HG03280 (cell line): ENCODE measurements around the gene PACSIN2.
"Not testable (repeated sequence)": the region's sequence is repeated elsewhere in the genome, so short reads cannot be mapped to it uniquely, and the experiment has no call there.

Experiments used
- ATAC-seq: cut with Tn5 transposase; IDR thresholded peaks from one replicate; pipeline ENCODE4 v1.9.1; 2021; ENCODE audit warnings: mild to moderate bottlenecking, moderate library complexity; ENCODE audit not compliant: unreplicated experiment

The PACSIN2 gene, protein sequence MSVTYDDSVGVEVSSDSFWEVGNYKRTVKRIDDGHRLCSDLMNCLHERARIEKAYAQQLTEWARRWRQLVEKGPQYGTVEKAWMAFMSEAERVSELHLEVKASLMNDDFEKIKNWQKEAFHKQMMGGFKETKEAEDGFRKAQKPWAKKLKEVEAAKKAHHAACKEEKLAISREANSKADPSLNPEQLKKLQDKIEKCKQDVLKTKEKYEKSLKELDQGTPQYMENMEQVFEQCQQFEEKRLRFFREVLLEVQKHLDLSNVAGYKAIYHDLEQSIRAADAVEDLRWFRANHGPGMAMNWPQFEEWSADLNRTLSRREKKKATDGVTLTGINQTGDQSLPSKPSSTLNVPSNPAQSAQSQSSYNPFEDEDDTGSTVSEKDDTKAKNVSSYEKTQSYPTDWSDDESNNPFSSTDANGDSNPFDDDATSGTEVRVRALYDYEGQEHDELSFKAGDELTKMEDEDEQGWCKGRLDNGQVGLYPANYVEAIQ

GRCh38 chr22:43014869-43015676, at the start of gene PACSIN2:
Gene PACSIN2 (minus strand): TSS chr22:43015149. CDS start chr22:42912080, 103,069 bp downstream.
- peak; percentile 96 for ATAC-seq

DNA sequence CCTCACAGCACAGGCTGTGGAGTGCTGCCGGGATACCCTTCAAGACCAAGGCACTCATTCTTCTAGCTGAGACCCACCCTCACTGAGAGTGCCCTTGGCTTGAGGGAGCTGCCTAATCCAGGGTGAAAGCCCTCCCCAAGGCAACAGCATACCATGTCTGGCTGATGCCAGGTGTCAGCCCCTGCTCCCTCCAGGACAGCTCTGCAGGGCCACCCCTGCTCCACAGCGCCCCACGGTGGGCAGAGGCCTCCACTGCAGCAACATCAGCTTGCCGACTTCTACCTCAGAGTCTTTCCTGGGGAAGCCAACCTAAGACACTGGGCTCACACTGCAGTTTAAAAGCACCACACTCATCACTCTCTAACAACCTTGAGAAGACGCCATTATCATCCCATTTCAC, 45.2 kb upstream of the PACSIN2 start:
- ATAC-seq = no peak

- no peak for ATAC-seq
Observed at GRCh38 chr22:43057641-43058040, 42.7 kb upstream of the PACSIN2 start.

DNA sequence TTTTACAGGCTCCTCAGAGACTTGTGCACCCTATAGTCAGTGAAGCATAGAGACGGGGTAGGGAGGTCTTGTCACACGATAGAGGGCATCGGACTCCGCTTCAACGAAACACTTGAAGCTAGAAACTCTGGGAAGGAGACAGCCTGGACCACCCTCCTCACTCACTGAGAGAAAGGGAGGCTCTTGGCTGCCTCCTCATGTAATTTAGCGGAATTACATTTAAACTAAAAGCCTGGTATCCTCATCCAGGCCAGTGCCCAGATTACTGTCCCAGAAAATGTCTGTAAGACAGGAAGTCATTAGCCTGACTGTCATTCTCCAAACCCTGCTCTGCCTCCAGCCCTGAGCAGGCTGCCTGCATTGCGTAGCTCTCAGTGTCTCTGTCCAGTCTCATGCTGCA, 38.2 kb upstream of the PACSIN2 start:
- no peak for ATAC-seq

DNA sequence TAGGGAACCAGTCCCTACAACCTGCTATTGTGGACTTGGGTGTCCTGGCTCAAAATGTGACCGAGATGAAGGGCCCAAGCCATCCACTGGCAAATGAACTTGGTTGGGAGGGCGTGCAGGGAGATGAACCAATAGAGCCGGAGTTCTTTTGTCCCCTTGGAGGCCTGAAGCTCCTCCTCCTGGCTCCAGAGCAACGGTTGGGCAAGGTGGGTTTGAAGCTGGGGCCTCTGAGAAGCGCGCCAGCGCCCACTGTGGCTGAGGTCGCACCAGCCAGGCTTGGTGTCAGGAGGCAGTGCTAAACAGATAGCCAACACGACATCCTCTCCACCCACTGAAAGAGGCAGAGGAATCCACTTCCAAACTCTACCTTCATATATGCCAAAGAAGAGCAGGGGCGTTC, 36.0 kb upstream of the PACSIN2 start:
- ATAC-seq = no peak

DNA sequence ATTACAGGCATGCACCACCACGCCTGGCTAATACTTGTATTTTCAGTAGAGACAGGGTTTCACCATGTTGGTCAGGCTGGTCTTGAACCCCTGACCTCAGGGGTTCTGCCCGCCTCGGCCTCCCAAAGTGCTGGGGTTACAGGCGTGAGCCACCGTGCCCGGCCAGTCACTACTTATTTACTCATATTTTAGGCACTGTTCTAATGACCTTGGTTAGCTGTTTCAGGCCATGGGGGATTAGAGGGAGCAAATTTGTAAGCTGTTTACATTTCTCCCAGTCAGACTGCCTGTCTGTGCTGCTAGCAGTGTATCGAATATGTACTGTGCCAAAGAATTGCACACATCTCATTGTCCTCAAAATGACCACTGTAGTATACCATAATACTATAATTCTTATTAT, 32.7 kb upstream of the PACSIN2 start:
- no peak for ATAC-seq

DNA sequence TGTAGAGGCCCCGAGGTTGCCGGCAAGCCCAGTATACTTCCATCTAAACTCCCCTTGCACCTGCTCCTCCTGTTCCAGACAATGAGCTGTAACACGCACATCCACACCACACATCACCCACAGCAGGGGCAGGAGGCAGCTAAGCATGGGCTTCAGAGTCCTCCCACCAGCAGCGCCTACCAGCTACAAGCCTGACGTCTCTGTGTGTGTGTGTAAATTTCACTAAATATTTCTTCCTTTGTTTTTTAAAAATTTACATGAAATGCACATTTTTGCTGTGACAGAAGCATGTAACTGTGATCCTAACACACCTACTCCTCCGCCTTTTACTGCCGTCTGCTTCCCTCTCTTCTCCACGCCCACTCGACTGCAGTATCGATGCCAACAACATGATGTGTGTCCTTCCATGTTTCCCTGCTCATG, 29.4 kb upstream of the PACSIN2 start:
- no peak for ATAC-seq

DNA sequence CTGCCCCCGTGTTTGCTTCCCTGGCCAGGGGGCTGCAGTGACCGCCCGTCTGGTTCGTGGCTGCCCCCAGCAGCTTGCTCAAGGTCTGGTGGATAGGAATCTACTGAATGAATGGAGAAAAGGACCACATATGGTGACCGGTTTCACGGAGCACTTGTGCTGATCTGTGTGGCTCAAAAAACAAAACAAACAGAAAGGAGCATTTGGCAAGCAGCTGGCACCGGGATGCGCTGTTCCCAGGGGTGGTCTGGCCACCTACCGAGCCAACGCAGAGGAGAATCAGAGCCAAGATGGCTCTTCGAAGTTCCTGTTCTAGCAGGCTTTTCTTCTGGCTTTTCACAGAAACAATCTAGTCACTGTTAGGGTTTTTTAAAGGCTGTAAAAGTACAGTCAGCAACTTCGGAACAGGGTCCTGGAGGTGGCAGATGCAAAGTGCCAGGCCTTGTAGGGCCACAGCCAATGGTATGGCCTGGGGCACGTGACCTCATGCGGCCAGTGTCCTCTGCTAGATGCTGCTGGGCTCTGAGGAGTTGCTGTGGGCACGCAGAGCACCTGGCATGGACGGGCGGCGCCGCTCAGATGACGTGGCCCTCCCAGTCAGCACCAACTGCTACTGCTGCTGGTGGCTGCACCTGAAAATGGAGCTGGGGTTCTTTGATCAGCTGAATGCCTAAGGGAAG, 27.3 kb upstream of the PACSIN2 start:
- no peak for ATAC-seq

- ATAC-seq = no peak
Observed at GRCh38 chr22:43039800-43040199, 24.9 kb upstream of the PACSIN2 start.

DNA sequence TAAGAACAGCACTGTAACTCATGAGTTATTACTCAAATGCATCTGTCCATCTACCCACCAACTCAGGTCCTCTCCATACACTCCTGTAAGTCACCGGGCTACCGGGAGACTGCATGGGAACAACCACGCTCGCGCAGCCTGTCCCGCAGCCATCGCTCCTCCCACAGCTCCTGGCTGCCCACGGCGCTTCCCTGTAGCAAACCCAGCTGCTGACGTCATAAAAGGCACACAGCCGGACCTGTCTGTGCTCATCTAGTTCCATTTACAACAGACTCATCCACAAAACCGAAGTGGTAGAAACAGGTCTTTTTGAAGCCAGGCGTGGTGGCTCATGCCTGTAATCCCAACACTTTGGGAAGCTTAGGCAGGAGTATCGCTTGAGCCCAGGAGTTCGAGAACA, 23.4 kb upstream of the PACSIN2 start:
- ATAC-seq = no peak

DNA sequence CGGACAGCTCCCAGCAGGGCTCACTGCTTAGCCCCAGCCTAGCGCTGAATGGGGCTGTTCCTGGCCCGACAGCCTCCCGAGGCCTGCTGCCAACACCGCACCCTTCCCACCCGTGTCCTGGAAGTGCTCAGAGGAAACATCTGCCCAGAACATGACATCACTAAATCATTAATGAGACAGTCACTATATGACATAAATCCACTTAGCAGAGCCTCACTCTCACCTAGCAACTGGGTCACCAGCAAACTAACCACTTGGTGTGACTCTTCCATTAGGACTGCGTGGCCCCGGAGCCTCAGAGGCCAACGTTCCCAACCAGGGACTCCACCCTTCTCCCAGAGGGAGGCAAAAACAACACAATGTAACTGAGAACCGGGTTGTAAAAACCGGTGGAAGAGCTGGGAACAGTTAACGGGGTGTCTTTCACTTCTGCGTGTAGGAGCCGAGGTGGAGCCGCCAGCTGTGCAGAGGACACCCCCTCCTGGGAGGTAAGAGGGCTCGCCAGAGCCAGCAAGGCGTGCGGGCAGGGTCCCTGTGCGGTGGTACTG, 21.4 kb upstream of the PACSIN2 start:
- no peak for ATAC-seq

DNA sequence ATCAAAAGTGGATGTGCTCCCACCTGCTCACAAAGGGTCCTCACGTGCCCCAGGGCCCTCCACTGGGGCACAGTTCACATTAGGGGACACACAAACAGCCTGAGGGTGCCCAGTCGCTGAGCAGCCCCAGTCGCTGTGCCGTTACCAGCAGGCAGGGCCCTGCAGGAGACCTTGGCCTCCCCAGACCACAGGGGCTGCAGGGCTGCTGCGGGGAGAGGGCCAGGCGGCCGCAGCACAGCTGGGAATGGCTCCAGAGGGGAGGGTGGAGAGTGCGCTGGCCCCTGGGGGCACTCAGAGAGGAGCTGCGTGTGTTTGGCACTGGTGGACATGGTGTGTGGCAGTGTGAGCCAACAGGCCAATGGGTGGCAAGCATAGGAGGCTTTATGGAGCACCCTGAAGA, 20.3 kb upstream of the PACSIN2 start:
- ATAC-seq = no peak

- ATAC-seq = no peak
Observed at GRCh38 chr22:43031617-43032016, 16.7 kb upstream of the PACSIN2 start.

- ATAC-seq = no peak
Observed at GRCh38 chr22:43018615-43019014, 3.7 kb upstream of the PACSIN2 start.

DNA sequence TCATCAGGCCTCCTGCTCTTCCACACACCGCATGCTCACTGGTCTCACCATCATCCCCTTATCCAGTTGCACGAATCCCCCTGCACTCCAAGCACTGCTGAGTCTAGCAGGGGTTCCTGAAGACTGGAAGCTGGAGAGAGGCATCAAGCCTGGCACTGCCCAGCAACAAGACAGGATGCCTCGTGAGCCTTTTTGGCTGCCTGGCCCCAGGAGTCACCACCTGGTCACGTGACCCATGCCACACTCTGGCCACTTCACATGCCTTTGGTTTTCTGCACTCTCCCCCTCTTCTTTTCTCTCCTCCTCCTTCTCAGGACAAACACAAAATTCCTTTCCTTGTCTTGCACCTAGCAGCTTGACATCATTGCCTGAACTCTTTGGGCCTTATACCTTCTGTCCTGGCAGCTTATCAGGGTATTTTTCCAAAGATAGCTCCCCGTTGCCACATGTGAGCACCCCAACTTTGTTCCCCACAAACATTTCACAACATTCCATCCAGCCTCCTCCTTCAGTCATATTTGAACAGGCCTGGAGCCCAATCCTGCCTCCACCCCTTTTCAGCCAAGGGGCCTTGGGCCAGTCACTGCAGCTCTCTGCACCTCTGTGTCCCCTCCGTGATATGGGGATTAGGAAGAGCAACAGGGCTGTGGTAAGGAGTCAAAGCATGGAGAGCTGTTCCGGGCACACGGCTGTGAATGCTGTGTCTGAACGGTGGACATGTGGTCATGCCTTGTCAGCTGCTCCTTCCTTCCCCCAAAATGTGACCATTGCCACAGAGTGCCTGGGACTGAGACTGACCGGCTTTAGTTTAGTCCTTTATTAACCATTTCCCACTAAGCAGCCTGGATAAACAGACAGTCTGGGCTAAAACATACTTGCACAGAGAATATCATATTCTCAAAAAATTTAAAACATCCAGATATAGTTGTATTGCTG, 2.8 kb upstream of the PACSIN2 start:
- no peak for ATAC-seq

DNA sequence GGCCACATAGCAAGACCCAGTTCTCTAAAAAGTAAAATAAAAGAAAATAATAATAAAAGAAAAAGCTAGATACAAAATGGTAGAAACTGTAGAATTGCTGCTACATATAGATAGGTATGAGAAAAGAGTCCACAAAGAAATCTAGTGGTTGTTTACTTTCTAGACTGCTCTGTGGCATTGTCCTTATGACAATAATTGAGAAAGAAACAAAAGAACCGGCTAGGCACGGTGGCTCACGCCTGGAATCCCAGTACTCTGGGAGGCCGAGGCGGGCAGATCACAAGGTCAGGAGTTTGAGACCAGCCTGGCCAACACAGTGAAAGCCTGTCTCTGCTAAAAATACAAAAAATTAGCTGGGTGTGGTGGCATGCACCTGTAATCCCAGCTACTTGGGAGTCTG, 1.2 kb upstream of the PACSIN2 start:
- ATAC-seq = not testable (repeated sequence)

- ATAC-seq = no peak
Observed at GRCh38 chr22:43015677-43016042, 711 bp upstream of the PACSIN2 start.

- ATAC-seq = peak; percentile 4
Observed at GRCh38 chr22:43014316-43014868, 557 bp downstream of the PACSIN2 start.

DNA sequence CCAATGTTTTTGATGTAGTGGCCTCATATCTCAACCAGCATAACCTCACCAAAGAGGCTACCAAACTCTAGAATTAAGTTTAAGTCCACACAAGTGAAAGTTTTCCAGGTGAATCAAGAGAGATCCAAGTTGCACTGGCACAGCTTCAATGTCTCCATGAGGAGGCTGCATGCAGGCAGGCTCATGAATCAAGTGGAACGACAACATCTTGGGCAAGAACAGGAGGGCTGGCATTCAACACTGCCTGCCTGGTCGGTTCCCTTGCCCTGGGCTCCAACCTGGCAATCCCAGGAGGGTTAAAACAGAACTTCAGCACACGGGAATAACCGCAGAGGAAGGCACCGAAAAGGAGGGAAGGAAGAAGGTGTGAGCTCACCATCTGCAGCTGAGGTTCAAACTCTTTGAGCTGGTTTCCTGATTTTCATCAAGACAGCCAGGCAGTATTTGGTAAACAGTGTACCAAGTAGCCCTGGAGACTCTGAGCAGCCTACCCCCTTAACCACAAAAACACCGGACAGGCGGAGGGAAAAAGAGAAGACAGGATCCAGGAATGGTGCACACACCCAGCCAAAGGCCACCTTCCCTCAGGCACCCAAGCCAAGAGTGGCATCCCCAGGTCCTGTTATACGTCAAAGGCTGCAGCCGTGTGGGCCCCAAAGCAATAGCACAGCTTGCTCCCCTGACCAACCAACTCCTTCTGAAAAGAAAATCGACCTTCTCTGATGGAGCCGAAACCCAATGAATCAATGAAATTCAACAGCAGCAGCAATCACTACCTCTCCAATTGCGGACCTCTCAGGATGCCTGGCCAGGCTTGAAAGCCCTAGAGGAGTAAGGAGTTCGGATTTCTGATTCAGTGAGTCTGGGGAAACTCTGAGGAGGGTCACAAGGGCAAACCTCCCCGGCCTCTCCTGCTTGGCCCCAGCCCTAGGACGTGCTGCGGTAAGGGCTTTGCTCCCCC, 1.3 kb downstream of the PACSIN2 start:
- no peak for ATAC-seq
